CD8-positive, alpha-beta memory T cell (primary cell): ENCODE data around the gene HLCS. TPM values are rescaled to one million over a fixed set of nuclear protein-coding genes. Genes with fewer than 3 reads are reported as not detected.
A peak's percentile ranks its signal among the peaks of the same experiment; 100 is the strongest.

ENCODE experiments used
- CTCF ChIA-PET: fragments of 350-600 bp; sonication (Branson Sonifier 250); formaldehyde crosslinking; loops from one replicate; lab custom pipeline; 2021; ENCODE audit warnings: antibody characterized with exemption; lab: Charles Lee
- POLR2A ChIA-PET: fragments of 350-600 bp; sonication (Branson Sonifier 250); formaldehyde crosslinking; loops from one replicate; lab custom pipeline; 2021; ENCODE audit warnings: antibody characterized with exemption; lab: Charles Lee
- DNase-seq, 5 donors: peaks; one replicate each; pipeline versions ENCODE4 v3.0.0 to v3.0.0-alpha.2; 2020 to 2022; ENCODE audit warnings: mixed read lengths in 1 of 5
- H3K27ac ChIP-seq: one replicate; pipeline ENCODE4 v1.7.0; 2013; ENCODE audit warnings: low read depth, mild to moderate bottlenecking, low read length, moderate library complexity
- H3K27me3 ChIP-seq: 2 replicates; pipeline ENCODE4 v1.7.0; 2013; ENCODE audit warnings: low read length, mild to moderate bottlenecking; ENCODE audit not compliant: insufficient read depth, poor library complexity, severe bottlenecking
- H3K36me3 ChIP-seq: 2 replicates; pipeline ENCODE4 v1.7.0; 2013; ENCODE audit warnings: mild to moderate bottlenecking, low read length, moderate library complexity; ENCODE audit not compliant: insufficient read depth
- H3K4me1 ChIP-seq: 2 replicates; pipeline ENCODE4 v1.7.0; 2013; ENCODE audit warnings: mild to moderate bottlenecking, low read length, moderate library complexity; ENCODE audit not compliant: insufficient read depth
- H3K4me3 ChIP-seq: 2 replicates; pipeline ENCODE4 v1.7.0; 2013; ENCODE audit warnings: mild to moderate bottlenecking, low read length
- H3K9me3 ChIP-seq: 2 replicates; pipeline ENCODE4 v1.7.0; 2013; ENCODE audit warnings: mild to moderate bottlenecking, low read length
- H3K27ac Mint-ChIP-seq, 8 donors: one replicate each; pipeline ENCODE4 v1.8.0; 2020 to 2021; ENCODE audit warnings: mixed read lengths in 8 of 8, mild to moderate bottlenecking in 6 of 8, inconsistent platforms in 3 of 8, moderate library complexity in 3 of 8
- H3K27me3 Mint-ChIP-seq, 2 donors: one replicate each; pipeline ENCODE4 v1.8.0; 2020 to 2021; ENCODE audit warnings: mixed read lengths in 2 of 2, mild to moderate bottlenecking in 1 of 2, moderate library complexity in 1 of 2
- H3K36me3 Mint-ChIP-seq, 3 donors: one replicate each; pipeline ENCODE4 v1.8.0; 2020 to 2021; ENCODE audit warnings: mixed read lengths in 3 of 3, inconsistent platforms in 1 of 3, mild to moderate bottlenecking in 1 of 3
- H3K4me1 Mint-ChIP-seq, 3 donors: one replicate each; pipeline ENCODE4 v1.8.0; 2020 to 2021; ENCODE audit warnings: mixed read lengths in 3 of 3, inconsistent platforms in 1 of 3, mild to moderate bottlenecking in 1 of 3
- H3K4me3 Mint-ChIP-seq, 7 donors: one replicate each; pipeline ENCODE4 v1.8.0; 2020 to 2021; ENCODE audit warnings: mixed read lengths in 7 of 7, mild to moderate bottlenecking in 6 of 7, moderate library complexity in 4 of 7, inconsistent platforms in 2 of 7
- H3K9me3 Mint-ChIP-seq, 5 donors: one replicate each; pipeline ENCODE4 v1.8.0; 2020 to 2022; ENCODE audit warnings: mixed read lengths in 5 of 5, mild to moderate bottlenecking in 3 of 5, moderate library complexity in 2 of 5, inconsistent platforms in 1 of 5
- polyA plus RNA-seq: library from polyadenylated mRNA; unstranded; fragments of 300-500 nt; fragmentation: Illumina TruSeq; gene quantifications from one replicate; pipeline ENCODE4 v1.2.3, GENCODE V29; 2021
- total RNA-seq, 2 experiments: library from RNA; stranded (reverse); gene quantifications; one replicate each; pipeline ENCODE4 v1.2.3, GENCODE V29; 2021

Gene HLCS
- total and polyA plus RNA-seq, 3 experiments from 2014 or later, result 12.7 to 14.7 (median 13.4) TPM

- Mint-ChIP-seq H3K9me3 (no peaks in the 10 kb centered on the region), H3K27me3 (peaks cover 22 to 34% of the 10 kb centered on the region in 2 donors), H3K27ac (no peak overlapping the region), H3K4me3 (no peak overlapping the region), H3K36me3 (no peaks in the 10 kb centered on the region), H3K4me1 (peaks cover 11 to 14% (median 13%) of the 10 kb centered on the region in 3 donors)
- Histone ChIP-seq H3K27me3 (no peaks in the 10 kb centered on the region), H3K9me3 (no peaks in the 10 kb centered on the region), H3K36me3 (no peaks in the 10 kb centered on the region), H3K4me1 (no peaks in the 10 kb centered on the region), H3K4me3 (no peak overlapping the region), H3K27ac (no peak overlapping the region)
- DNase-seq, result no peak
- POLR2A ChIA-PET, result no interaction called here
- CTCF ChIA-PET, result no interaction called here
These were observed 223.0 kb downstream of the HLCS start for GRCh38 chr21:36743446-36743845.

GRCh38 chr21:36743008-36743407, 223.5 kb downstream of the HLCS start:
- Mint-ChIP-seq H3K9me3 (no peaks in the 10 kb centered on the region), H3K36me3 (no peaks in the 10 kb centered on the region), H3K4me3 (no peak overlapping the region), H3K27me3 (peaks cover 22 to 31% of the 10 kb centered on the region in 2 donors), H3K4me1 (peaks cover 10 to 11% (median 10%) of the 10 kb centered on the region in 3 donors), H3K27ac (no peak overlapping the region)
- DNase-seq, result no peak
- no peaks in the 10 kb centered on the region for H3K36me3 ChIP-seq
- H3K27me3 ChIP-seq, result no peaks in the 10 kb centered on the region
- CTCF ChIA-PET, result no interaction called here
- H3K27ac ChIP-seq, result no peak overlapping the region
- POLR2A ChIA-PET, result no interaction called here
- no peaks in the 10 kb centered on the region for H3K4me1 ChIP-seq
- H3K9me3 ChIP-seq, result no peaks in the 10 kb centered on the region
- no peak overlapping the region for H3K4me3 ChIP-seq

GRCh38 chr21:36741506-36741905, 225.0 kb downstream of the HLCS start:
- no peak for DNase-seq
- no peaks in the 10 kb centered on the region for H3K9me3 Mint-ChIP-seq
- H3K36me3 ChIP-seq, result no peaks in the 10 kb centered on the region
- no peak overlapping the region for H3K4me3 Mint-ChIP-seq
- CTCF ChIA-PET, result no interaction called here
- POLR2A ChIA-PET, result no interaction called here
- H3K4me1 ChIP-seq, result no peaks in the 10 kb centered on the region
- no peak overlapping the region for H3K27ac Mint-ChIP-seq
- no peaks in the 10 kb centered on the region for H3K36me3 Mint-ChIP-seq
- H3K27me3 Mint-ChIP-seq, result peaks cover 14 to 29% of the 10 kb centered on the region in 2 donors
- peaks cover 1 to 2% (median 2%) of the 10 kb centered on the region in 3 donors for H3K4me1 Mint-ChIP-seq
- H3K27ac ChIP-seq, result no peak overlapping the region
- no peaks in the 10 kb centered on the region for H3K27me3 ChIP-seq
- H3K9me3 ChIP-seq, result no peaks in the 10 kb centered on the region
- H3K4me3 ChIP-seq, result no peak overlapping the region

- POLR2A ChIA-PET, result no interaction called here
- Mint-ChIP-seq H3K4me1 (no peaks in the 10 kb centered on the region), H3K4me3 (no peak overlapping the region), H3K27ac (peak overlapping the region in 1 of 8 donors; percentile 10), H3K36me3 (no peaks in the 10 kb centered on the region), H3K27me3 (peaks cover 3 to 21% of the 10 kb centered on the region in 2 donors), H3K9me3 (peaks cover 0 to 4% (median 0%) of the 10 kb centered on the region in 5 donors)
- Histone ChIP-seq H3K4me3 (no peak overlapping the region), H3K4me1 (no peaks in the 10 kb centered on the region), H3K9me3 (no peaks in the 10 kb centered on the region), H3K27me3 (no peaks in the 10 kb centered on the region), H3K36me3 (no peaks in the 10 kb centered on the region), H3K27ac (no peak overlapping the region)
- DNase-seq, result no peak
- CTCF ChIA-PET, result interaction anchor here (0.8 kb wide), 1 partner anchor 13 kb away, joined by 3 read pairs; no protein-coding TSS in a partner anchor
These were observed 227.9 kb downstream of the HLCS start for GRCh38 chr21:36738489-36739126.

- H3K9me3 Mint-ChIP-seq, result peaks cover 0 to 4% (median 0%) of the 10 kb centered on the region in 5 donors
- Histone ChIP-seq H3K36me3 (no peaks in the 10 kb centered on the region), H3K27ac (no peak overlapping the region), H3K4me3 (no peak overlapping the region), H3K27me3 (no peaks in the 10 kb centered on the region), H3K4me1 (no peaks in the 10 kb centered on the region), H3K9me3 (no peaks in the 10 kb centered on the region)
- no peaks in the 10 kb centered on the region for H3K4me1 Mint-ChIP-seq
- no peak overlapping the region for H3K4me3 Mint-ChIP-seq
- peaks cover under 1 to 24% of the 10 kb centered on the region in 2 donors for H3K27me3 Mint-ChIP-seq
- POLR2A ChIA-PET, result no interaction called here
- no peak overlapping the region for H3K27ac Mint-ChIP-seq
- CTCF ChIA-PET, result interaction anchor here (0.5 kb wide), 1 partner anchor 309 kb away, joined by 3 read pairs; no protein-coding TSS in a partner anchor
- no peaks in the 10 kb centered on the region for H3K36me3 Mint-ChIP-seq
- DNase-seq, result no peak
These were observed 230.6 kb downstream of the HLCS start for GRCh38 chr21:36735724-36736320.

- DNase-seq, result no peak
- H3K4me3 ChIP-seq, result no peak overlapping the region
- Mint-ChIP-seq H3K27me3 (peaks cover 1 to 24% of the 10 kb centered on the region in 2 donors), H3K9me3 (peaks cover 0 to 4% (median 0%) of the 10 kb centered on the region in 5 donors), H3K4me1 (no peaks in the 10 kb centered on the region), H3K4me3 (no peak overlapping the region), H3K36me3 (no peaks in the 10 kb centered on the region), H3K27ac (no peak overlapping the region)
- POLR2A ChIA-PET, result no interaction called here
- no peak overlapping the region for H3K27ac ChIP-seq
- H3K9me3 ChIP-seq, result no peaks in the 10 kb centered on the region
- no peaks in the 10 kb centered on the region for H3K4me1 ChIP-seq
- H3K27me3 ChIP-seq, result no peaks in the 10 kb centered on the region
- CTCF ChIA-PET, result no interaction called here
- no peaks in the 10 kb centered on the region for H3K36me3 ChIP-seq
These were observed 231.3 kb downstream of the HLCS start for GRCh38 chr21:36735201-36735515.

GRCh38 chr21:36734367-36735200, 231.9 kb downstream of the HLCS start:
- H3K27me3 Mint-ChIP-seq, result peaks cover 5 to 24% of the 10 kb centered on the region in 2 donors
- POLR2A ChIA-PET, result no interaction called here
- H3K27me3 ChIP-seq, result no peaks in the 10 kb centered on the region

GRCh38 chr21:36733857-36734256, 232.6 kb downstream of the HLCS start:
- Histone ChIP-seq H3K9me3 (no peaks in the 10 kb centered on the region), H3K36me3 (no peaks in the 10 kb centered on the region), H3K27ac (no peak overlapping the region), H3K4me3 (no peak overlapping the region), H3K27me3 (no peaks in the 10 kb centered on the region), H3K4me1 (no peaks in the 10 kb centered on the region)
- H3K27ac Mint-ChIP-seq, result no peak overlapping the region
- H3K27me3 Mint-ChIP-seq, result peaks cover 5 to 24% of the 10 kb centered on the region in 2 donors
- H3K4me1 Mint-ChIP-seq, result no peaks in the 10 kb centered on the region
- POLR2A ChIA-PET, result no interaction called here
- H3K4me3 Mint-ChIP-seq, result no peak overlapping the region
- H3K36me3 Mint-ChIP-seq, result no peaks in the 10 kb centered on the region
- H3K9me3 Mint-ChIP-seq, result peaks cover 0 to 4% (median 0%) of the 10 kb centered on the region in 5 donors
- CTCF ChIA-PET, result no interaction called here
- no peak for DNase-seq

More at GRCh38 chr21:36734367-36735200, 231.9 kb downstream of the HLCS start:
- Histone ChIP-seq H3K9me3 (no peaks in the 10 kb centered on the region), H3K36me3 (no peaks in the 10 kb centered on the region), H3K4me1 (no peaks in the 10 kb centered on the region), H3K27ac (no peak overlapping the region), H3K4me3 (no peak overlapping the region)
- CTCF ChIA-PET, result no interaction called here
- H3K4me3 Mint-ChIP-seq, result peak overlapping the region in 1 of 7 donors; percentile 36
- no peak overlapping the region for H3K27ac Mint-ChIP-seq
- no peaks in the 10 kb centered on the region for H3K4me1 Mint-ChIP-seq
- no peaks in the 10 kb centered on the region for H3K36me3 Mint-ChIP-seq
- peaks cover 0 to 4% (median 0%) of the 10 kb centered on the region in 5 donors for H3K9me3 Mint-ChIP-seq
- no peak for DNase-seq
